ENCODE measurements around the gene VSTM2B.

The VSTM2B gene

GRCh38 chr19:29568036-29569025 lies 42.5 kb downstream of the VSTM2B start:
- Mint-ChIP-seq H3K9me3 (no peaks in the 10 kb centered on the region), H3K4me3 (no peak overlapping the region), H3K27ac (peak overlapping the region in 1 of 2 donors; percentile 54), H3K4me1 (peaks cover 26% of the 10 kb centered on the region), H3K27me3 (peaks cover 88% of the 10 kb centered on the region)
- DNase-seq, result no peak
- ATAC-seq, result no peak

GRCh38 chr19:29569038-29569911 lies 43.5 kb downstream of the VSTM2B start:
- Mint-ChIP-seq H3K4me3 (no peak overlapping the region), H3K9me3 (no peaks in the 10 kb centered on the region)

GRCh38 chr19:29571181-29571580 lies 45.4 kb downstream of the VSTM2B start:
- Mint-ChIP-seq H3K27ac (peak overlapping the region in 1 of 2 donors; percentile 20), H3K4me3 (no peak overlapping the region), H3K9me3 (no peaks in the 10 kb centered on the region), H3K4me1 (peaks cover 22% of the 10 kb centered on the region), H3K27me3 (peaks cover 98% of the 10 kb centered on the region)
- ATAC-seq (no peak), DNase-seq (no peak)

More at GRCh38 chr19:29569038-29569911, 43.5 kb downstream of the VSTM2B start:
- peaks cover 89% of the 10 kb centered on the region for H3K27me3 Mint-ChIP-seq
- H3K4me1 Mint-ChIP-seq, result peaks cover 25% of the 10 kb centered on the region
- no peak overlapping the region for H3K27ac Mint-ChIP-seq
- DNase-seq (no peak), ATAC-seq (no peak)

GRCh38 chr19:29573486-29573885 lies 47.7 kb downstream of the VSTM2B start:
- Mint-ChIP-seq H3K4me1 (peaks cover 40% of the 10 kb centered on the region), H3K9me3 (no peaks in the 10 kb centered on the region), H3K27me3 (peaks cover 89% of the 10 kb centered on the region), H3K4me3 (no peak overlapping the region), H3K27ac (no peak overlapping the region)
- no peak for ATAC-seq
- no peak for DNase-seq

- no peaks in the 10 kb centered on the region for H3K9me3 Mint-ChIP-seq
- no peak overlapping the region for H3K4me3 Mint-ChIP-seq
- no peak overlapping the region for H3K27ac Mint-ChIP-seq
- DNase-seq, result no peak
- H3K4me1 Mint-ChIP-seq, result peaks cover 34% of the 10 kb centered on the region
- ATAC-seq, result no peak
- H3K27me3 Mint-ChIP-seq, result peaks cover 92% of the 10 kb centered on the region
Measured at GRCh38 chr19:29574510-29574909, 48.7 kb downstream of the VSTM2B start.

- no peak for DNase-seq
- peak; percentile 46 for ATAC-seq
- Mint-ChIP-seq H3K4me1 (peaks cover 29% of the 10 kb centered on the region), H3K4me3 (peak overlapping the region; percentile 25 to 48), H3K27ac (peak overlapping the region in 1 of 2 donors; percentile 61), H3K27me3 (peaks cover 87% of the 10 kb centered on the region), H3K9me3 (peaks cover 4 to 11% of the 10 kb centered on the region in 2 donors)
Measured at GRCh38 chr19:29576046-29576606, 50.3 kb downstream of the VSTM2B start.

- peaks cover 79% of the 10 kb centered on the region for H3K27me3 Mint-ChIP-seq
- DNase-seq, result peak in 1 of 2 donors; percentile 38
- H3K4me3 Mint-ChIP-seq, result peak overlapping the region in 1 of 2 donors; percentile 25
- peaks cover 29% of the 10 kb centered on the region for H3K4me1 Mint-ChIP-seq
- ATAC-seq, result peak; percentile 96
- H3K9me3 Mint-ChIP-seq, result peaks cover 6 to 15% of the 10 kb centered on the region in 2 donors
- H3K27ac Mint-ChIP-seq, result no peak overlapping the region
Measured at GRCh38 chr19:29576761-29577648, 51.2 kb downstream of the VSTM2B start.

GRCh38 chr19:29577649-29577963 lies 51.8 kb downstream of the VSTM2B start:
- DNase-seq, result no peak
- H3K27me3 Mint-ChIP-seq, result peaks cover 73% of the 10 kb centered on the region
- peaks cover 6 to 15% of the 10 kb centered on the region in 2 donors for H3K9me3 Mint-ChIP-seq
- H3K27ac Mint-ChIP-seq, result no peak overlapping the region
- peaks cover 30% of the 10 kb centered on the region for H3K4me1 Mint-ChIP-seq
- ATAC-seq, result no peak
- H3K4me3 Mint-ChIP-seq, result no peak overlapping the region

- peaks cover 65% of the 10 kb centered on the region for H3K27me3 Mint-ChIP-seq
- H3K4me3 Mint-ChIP-seq, result no peak overlapping the region
- H3K27ac Mint-ChIP-seq, result no peak overlapping the region
- H3K4me1 Mint-ChIP-seq, result peaks cover 38% of the 10 kb centered on the region
- H3K9me3 Mint-ChIP-seq, result peaks cover 6 to 15% of the 10 kb centered on the region in 2 donors
- no peak for ATAC-seq
- no peak for DNase-seq
Measured at GRCh38 chr19:29578349-29578748, 52.6 kb downstream of the VSTM2B start.

GRCh38 chr19:29579308-29579910 lies 53.6 kb downstream of the VSTM2B start:
- H3K4me3 Mint-ChIP-seq, result no peak overlapping the region
- peaks cover 6 to 15% of the 10 kb centered on the region in 2 donors for H3K9me3 Mint-ChIP-seq
- H3K27ac Mint-ChIP-seq, result no peak overlapping the region
- no peak for ATAC-seq
- DNase-seq, result no peak
- peaks cover 46% of the 10 kb centered on the region for H3K4me1 Mint-ChIP-seq
- peaks cover 65% of the 10 kb centered on the region for H3K27me3 Mint-ChIP-seq

GRCh38 chr19:29581398-29581797 lies 55.6 kb downstream of the VSTM2B start:
- Mint-ChIP-seq H3K27ac (no peak overlapping the region), H3K4me1 (peaks cover 33% of the 10 kb centered on the region), H3K27me3 (peaks cover 56% of the 10 kb centered on the region), H3K9me3 (peaks cover 6 to 15% of the 10 kb centered on the region in 2 donors), H3K4me3 (no peak overlapping the region)
- ATAC-seq, result no peak
- no peak for DNase-seq

GRCh38 chr19:29583196-29583999 lies 57.6 kb downstream of the VSTM2B start:
- ATAC-seq, result no peak
- peak overlapping the region in 1 of 2 donors; percentile 16 for H3K4me3 Mint-ChIP-seq

GRCh38 chr19:29586401-29586800 lies 60.6 kb downstream of the VSTM2B start:
- Mint-ChIP-seq H3K4me1 (peaks cover 40% of the 10 kb centered on the region), H3K4me3 (peak overlapping the region in 1 of 2 donors; percentile 29), H3K27ac (no peak overlapping the region), H3K27me3 (peaks cover 38% of the 10 kb centered on the region), H3K9me3 (peaks cover 4 to 10% of the 10 kb centered on the region in 2 donors)
- DNase-seq, result no peak
- ATAC-seq, result no peak

More at GRCh38 chr19:29583196-29583999, 57.6 kb downstream of the VSTM2B start:
- peak in 1 of 2 donors; percentile 26 for DNase-seq
- Mint-ChIP-seq H3K27ac (peak overlapping the region in 1 of 2 donors; percentile 63), H3K4me1 (peaks cover 34% of the 10 kb centered on the region), H3K9me3 (peaks cover 6 to 15% of the 10 kb centered on the region in 2 donors), H3K27me3 (peaks cover 49% of the 10 kb centered on the region)
